ENCODE data around the gene SLC45A1. TPM values are rescaled to one million over a fixed set of nuclear protein-coding genes. Genes with fewer than 3 reads are reported as not detected.

SLC45A1 gene
- total and polyA plus RNA-seq, 2 donors (not counting 1 experiment from before 2014, with no cell fraction given) = 0.54 to 0.64 TPM

- Histone ChIP-seq H3K79me2 (ENCODE audit: control insufficient read depth, insufficient read depth, low read length) (no peaks in the 10 kb centered on the region), H3K4me2 (replicated peaks; ENCODE audit: low read depth, low read length, poor library complexity, severe bottlenecking) (no peak overlapping the region), H4K20me1 (ENCODE audit: control insufficient read depth, insufficient read depth, low read length, poor library complexity, severe bottlenecking) (peaks cover 33% of the 10 kb centered on the region), H3K9ac (ENCODE audit: low read length) (no peak overlapping the region), H3K4me1 (ENCODE audit: control insufficient read depth in 2 of 2, insufficient read depth in 2 of 2, low read length in 2 of 2) (peaks cover 3% of the 10 kb centered on the region in 2 donors), H3K9me3 (ENCODE audit: control extremely low read depth in 1 of 3, control insufficient read depth in 2 of 3, insufficient read depth in 1 of 3, low read length in 2 of 3) (no peaks in the 10 kb centered on the region), H2AFZ (ENCODE audit: insufficient read depth, low read depth, low read length, poor library complexity, severe bottlenecking) (no peak overlapping the region), H3K27me3 (replicated peaks in 1 of 4; ENCODE audit: control extremely low read depth in 1 of 4, control insufficient read depth in 3 of 4, insufficient read depth in 4 of 4, low read length in 3 of 4) (peaks cover 0 to under 1% (median 0%) of the 10 kb centered on the region in 4 experiments), H3K27ac (ENCODE audit: low read length in 2 of 2) (no peak overlapping the region), H3K36me3 (replicated peaks in 1 of 2; ENCODE audit: control extremely low read depth in 1 of 2, control insufficient read depth in 1 of 2, extremely low read depth in 1 of 2, insufficient read depth in 2 of 2, low read length in 1 of 2) (peaks cover 0 to 55% of the 10 kb centered on the region in 2 experiments), H3K4me3 (ENCODE audit: control extremely low read depth in 1 of 5, extremely low read depth in 1 of 5, insufficient read depth in 1 of 5, low read depth in 2 of 5, low read length in 4 of 5) (no peak overlapping the region)
- WGBS (ENCODE audit: insufficient coverage) = 91% methylated on average over 20 of the region's 21 CpGs
- Mint-ChIP-seq H3K27ac (no peak overlapping the region), H3K9me3 (ENCODE audit: insufficient read depth) (no peaks in the 10 kb centered on the region), H3K4me1 (peaks cover 4% of the 10 kb centered on the region), H3K27me3 (peaks cover 3% of the 10 kb centered on the region), H3K4me3 (no peak overlapping the region)
- ChIA-PET POLR2A (interaction anchor here (0.5 kb wide), 1 partner anchor 224 kb away, joined by 5 read pairs; no protein-coding TSS in a partner anchor), CTCF (interaction anchor here (0.9 to 8.5 kb wide), 4 partner anchors 13 to 337 kb away, joined by 3 to 182 read pairs (median 4); no protein-coding TSS in a partner anchor)
- TF ChIP-seq EZH2 (IDR thresholded peaks at IDR 0.05; ENCODE audit: borderline replicate concordance, insufficient read depth, low read depth, low read length, poor library complexity, severe bottlenecking) = no peak
- TF ChIP-seq CTCF (IDR thresholded peaks at IDR 0.05) = no peak
- no peak for DNase-seq
- intact Hi-C loops (cut with micrococcal nuclease) = no loop called here
- no peak for ATAC-seq (ENCODE audit: low read depth)
Observed at GRCh38 chr1:8352886-8353785, 35.2 kb downstream of the SLC45A1 start.

GRCh38 chr1:8354038-8354437 is 36.1 kb downstream of the SLC45A1 start:
- peak overlapping the region; percentile 65 for H3K27ac Mint-ChIP-seq
- H3K27me3 Mint-ChIP-seq = no peaks in the 10 kb centered on the region
- Histone ChIP-seq H3K4me2 (replicated peaks; ENCODE audit: low read depth, low read length, poor library complexity, severe bottlenecking) (no peak overlapping the region), H3K27ac (ENCODE audit: low read length in 2 of 2) (no peak overlapping the region), H2AFZ (ENCODE audit: insufficient read depth, low read depth, low read length, poor library complexity, severe bottlenecking) (no peak overlapping the region), H3K9ac (ENCODE audit: low read length) (no peak overlapping the region), H4K20me1 (ENCODE audit: control insufficient read depth, insufficient read depth, low read length, poor library complexity, severe bottlenecking) (peaks cover 42% of the 10 kb centered on the region), H3K9me3 (ENCODE audit: control extremely low read depth in 1 of 3, control insufficient read depth in 2 of 3, insufficient read depth in 1 of 3, low read length in 2 of 3) (no peaks in the 10 kb centered on the region), H3K4me1 (ENCODE audit: control insufficient read depth in 2 of 2, insufficient read depth in 2 of 2, low read length in 2 of 2) (no peaks in the 10 kb centered on the region), H3K79me2 (ENCODE audit: control insufficient read depth, insufficient read depth, low read length) (no peaks in the 10 kb centered on the region), H3K36me3 (replicated peaks in 1 of 2; ENCODE audit: control extremely low read depth in 1 of 2, control insufficient read depth in 1 of 2, extremely low read depth in 1 of 2, insufficient read depth in 2 of 2, low read length in 1 of 2) (peaks cover 0 to 64% of the 10 kb centered on the region in 2 experiments), H3K4me3 (ENCODE audit: control extremely low read depth in 1 of 5, extremely low read depth in 1 of 5, insufficient read depth in 1 of 5, low read depth in 2 of 5, low read length in 4 of 5) (no peak overlapping the region), H3K27me3 (replicated peaks in 1 of 4; ENCODE audit: control extremely low read depth in 1 of 4, control insufficient read depth in 3 of 4, insufficient read depth in 4 of 4, low read length in 3 of 4) (no peaks in the 10 kb centered on the region)
- WGBS (ENCODE audit: insufficient coverage) = 100% methylated on average over 3 of the region's 8 CpGs
- ChIA-PET CTCF (interaction anchor here (1.3 kb wide), 1 partner anchor 339 kb away, joined by 4 read pairs; no protein-coding TSS in a partner anchor), POLR2A (no interaction called here)
- ATAC-seq (ENCODE audit: low read depth) (no peak), DNase-seq (no peak)
- no peaks in the 10 kb centered on the region for H3K4me1 Mint-ChIP-seq
- intact Hi-C loops (cut with micrococcal nuclease) = no loop called here
- TF ChIP-seq CTCF (IDR thresholded peaks at IDR 0.05) (no peak), EZH2 (IDR thresholded peaks at IDR 0.05; ENCODE audit: borderline replicate concordance, insufficient read depth, low read depth, low read length, poor library complexity, severe bottlenecking) (no peak)
- no peaks in the 10 kb centered on the region for H3K9me3 Mint-ChIP-seq (ENCODE audit: insufficient read depth)
- no peak overlapping the region for H3K4me3 Mint-ChIP-seq
